Astrocyte of the cerebellum (primary cell): ENCODE results near the gene SLC39A11.

Experiments used
- DNase-seq: peaks from one replicate; pipeline ENCODE4 v3.0.0-alpha.2; 2011; ENCODE audit warnings: low read depth
- H3K4me3 ChIP-seq: 2 replicates; pipeline ENCODE4 v1.5.1; 2011; ENCODE audit warnings: mild to moderate bottlenecking, low read depth, low read length, moderate library complexity
- CTCF ChIP-seq: IDR thresholded peaks from 2 replicates; pipeline ENCODE4 v1.5.1; 2012; ENCODE audit warnings: low read length, low read depth, moderate library complexity, mild to moderate bottlenecking; ENCODE audit errors: missing control alignments
- in situ Hi-C: cut with HindIII; loops from 2 replicates; pipeline ENCODE4 v1.10.0; 2017; ENCODE audit warnings: low sequenced_read_pairs

Gene SLC39A11

GRCh38 chr17:73112246-73112645, 19.8 kb upstream of the SLC39A11 start:
- no peak for TF ChIP-seq CTCF
- no peak overlapping the region for H3K4me3 ChIP-seq
- no peak for DNase-seq
- in situ Hi-C loops = no loop called here

- DNase-seq = no peak
- no peak overlapping the region for H3K4me3 ChIP-seq
- TF ChIP-seq CTCF = no peak
- in situ Hi-C loops = no loop called here
Observed at GRCh38 chr17:73111386-73111785, 18.9 kb upstream of the SLC39A11 start.

GRCh38 chr17:73107191-73107590, 14.7 kb upstream of the SLC39A11 start:
- H3K4me3 ChIP-seq = no peak overlapping the region
- no peak for TF ChIP-seq CTCF
- no peak for DNase-seq
- in situ Hi-C loops = no loop called here

- no peak for DNase-seq
- TF ChIP-seq CTCF = no peak
- in situ Hi-C loops = no loop called here
- no peak overlapping the region for H3K4me3 ChIP-seq
Observed at GRCh38 chr17:73105431-73105830, 12.9 kb upstream of the SLC39A11 start.

- no peak for TF ChIP-seq CTCF
Observed at GRCh38 chr17:73104450-73104849, 12.0 kb upstream of the SLC39A11 start.

GRCh38 chr17:73103641-73104335, 11.3 kb upstream of the SLC39A11 start:
- in situ Hi-C loops = no loop called here
- no peak overlapping the region for H3K4me3 ChIP-seq
- TF ChIP-seq CTCF = no peak
- DNase-seq = peak; percentile 27

More at GRCh38 chr17:73104450-73104849, 12.0 kb upstream of the SLC39A11 start:
- H3K4me3 ChIP-seq = no peak overlapping the region
- in situ Hi-C loops = no loop called here
- no peak for DNase-seq
